GM19372 (cell line): ENCODE measurements around the gene ZC2HC1B.

Experiments used
- ATAC-seq: cut with Tn5 transposase; IDR thresholded peaks from one replicate; pipeline ENCODE4 v1.9.1; 2021; ENCODE audit warnings: mild to moderate bottlenecking, low read depth, moderate library complexity; ENCODE audit not compliant: unreplicated experiment

Gene ZC2HC1B

GRCh38 chr6:143958839-143959399 lies 94.6 kb downstream of the ZC2HC1B start:
- no peak for ATAC-seq

- no peak for ATAC-seq
Observed at GRCh38 chr6:143959927-143960326, 95.7 kb downstream of the ZC2HC1B start.

GRCh38 chr6:143961066-143961465 lies 96.8 kb downstream of the ZC2HC1B start:
- ATAC-seq: no peak

- no peak for ATAC-seq
Observed at GRCh38 chr6:143961886-143962878, 97.9 kb downstream of the ZC2HC1B start.

- no peak for ATAC-seq
Observed at GRCh38 chr6:143963158-143963919, 99.1 kb downstream of the ZC2HC1B start.

- ATAC-seq: no peak
Observed at GRCh38 chr6:143964674-143965081, 100.4 kb downstream of the ZC2HC1B start.

- ATAC-seq: no peak
Observed at GRCh38 chr6:143965503-143966171, 101.4 kb downstream of the ZC2HC1B start.

- ATAC-seq: no peak
Observed at GRCh38 chr6:143966312-143966711, 102.0 kb downstream of the ZC2HC1B start.

- no peak for ATAC-seq
Observed at GRCh38 chr6:143967706-143968376, 103.6 kb downstream of the ZC2HC1B start.

- no peak for ATAC-seq
Observed at GRCh38 chr6:143969077-143969476, 104.8 kb downstream of the ZC2HC1B start.

GRCh38 chr6:143970456-143971218 lies 106.4 kb downstream of the ZC2HC1B start:
- no peak for ATAC-seq

- ATAC-seq: no peak
Observed at GRCh38 chr6:143971482-143972205, 107.4 kb downstream of the ZC2HC1B start.

- ATAC-seq: no peak
Observed at GRCh38 chr6:143973097-143973966, 109.1 kb downstream of the ZC2HC1B start.

- ATAC-seq: no peak
Observed at GRCh38 chr6:143974089-143974488, 109.8 kb downstream of the ZC2HC1B start.

GRCh38 chr6:143976806-143977349 lies 112.6 kb downstream of the ZC2HC1B start:
- no peak for ATAC-seq

- ATAC-seq: no peak
Observed at GRCh38 chr6:143980921-143981320, 116.6 kb downstream of the ZC2HC1B start.

GRCh38 chr6:143982968-143983367 lies 118.7 kb downstream of the ZC2HC1B start:
- no peak for ATAC-seq
